Neural cell (in vitro differentiated cells): ENCODE measurements around the gene ATL1. TPM values are rescaled to one million over a fixed set of nuclear protein-coding genes. Genes with fewer than 3 reads are reported as not detected.

Source experiments
- H2AFZ ChIP-seq: fragments of 200-600, 300-800 bp; sonication (generic), shearing (Covaris generic); 2 replicates; pipeline ENCODE4 v1.6.0; 2014; ENCODE audit warnings: low read depth, mild to moderate bottlenecking, antibody characterized with exemption, low read length, moderate library complexity
- H3F3A ChIP-seq: fragments of 200-600 bp; shearing (Covaris generic); 2 replicates; pipeline ENCODE4 v1.6.1; 2016; ENCODE audit warnings: mild to moderate bottlenecking, moderate library complexity, mixed read lengths, antibody characterized with exemption, low read length; ENCODE audit not compliant: insufficient read depth, poor library complexity, severe bottlenecking
- H3K27ac ChIP-seq: fragments of 200-600, 300-800 bp; sonication (generic), shearing (Covaris generic); 2 replicates; pipeline ENCODE4 v1.5.1; 2014; ENCODE audit warnings: mild to moderate bottlenecking, low read length, moderate library complexity
- H3K27me3 ChIP-seq: fragments of 300-800, 200-600 bp; sonication (generic), shearing (Covaris generic); 2 replicates; pipeline ENCODE4 v1.6.0; 2014; ENCODE audit warnings: mild to moderate bottlenecking, low read depth, low read length, moderate library complexity; ENCODE audit not compliant: insufficient read depth
- H3K36me3 ChIP-seq: fragments of 300-800, 200-600 bp; sonication (generic), shearing (Covaris generic); 2 replicates; pipeline ENCODE4 v1.5.1; 2014; ENCODE audit warnings: mild to moderate bottlenecking, antibody characterized with exemption, low read length, moderate library complexity; ENCODE audit not compliant: insufficient read depth
- H3K4me2 ChIP-seq: fragments of 300-800, 200-600 bp; sonication (generic), shearing (Covaris generic); 2 replicates; pipeline ENCODE4 v1.6.0; 2014; ENCODE audit warnings: mild to moderate bottlenecking, low read length
- H3K4me3 ChIP-seq: fragments of 300-800, 200-600 bp; sonication (generic), shearing (Covaris generic); 2 replicates; pipeline ENCODE4 v1.5.1; 2014; ENCODE audit warnings: mild to moderate bottlenecking, low read length, moderate library complexity
- H3K79me2 ChIP-seq: fragments of 200-600 bp; shearing (Covaris generic); replicated peaks from 2 replicates; pipeline ENCODE4 v1.6.0; 2014; ENCODE audit warnings: mild to moderate bottlenecking, low read length, moderate library complexity; ENCODE audit not compliant: insufficient read depth
- H3K9ac ChIP-seq: fragments of 300-800, 200-600 bp; sonication (generic), shearing (Covaris generic); 2 replicates; pipeline ENCODE4 v1.6.1; 2016; ENCODE audit warnings: mild to moderate bottlenecking, low read length, mixed read lengths
- H3K9me2 ChIP-seq: fragments of 200-600 bp; shearing (Covaris generic); 2 replicates; pipeline ENCODE4 v1.6.1; 2016; ENCODE audit warnings: mild to moderate bottlenecking, low read length, mixed read lengths; ENCODE audit not compliant: insufficient read depth
- H3K9me3 ChIP-seq: fragments of 200-600, 300-800 bp; sonication (generic), shearing (Covaris generic); 2 replicates; pipeline ENCODE4 v1.6.1; 2016; ENCODE audit warnings: mild to moderate bottlenecking, mixed run types, low read length, moderate library complexity, mixed read lengths
- H4K20me1 ChIP-seq: fragments of 200-600 bp; shearing (Covaris generic); 2 replicates; pipeline ENCODE4 v1.6.1; 2016; ENCODE audit warnings: mild to moderate bottlenecking, mixed run types; ENCODE audit not compliant: insufficient read depth
- EP300 ChIP-seq: fragments of 450-650 bp; conservative IDR thresholded peaks from 2 replicates; pipeline ENCODE4 v1.6.1; 2014; ENCODE audit warnings: antibody characterized with exemption, mild to moderate bottlenecking, moderate library complexity; ENCODE audit not compliant: poor library complexity, severe bottlenecking
- EZH2 ChIP-seq: fragments of 200-600, 300-800 bp; shearing (Covaris generic), sonication (generic); IDR thresholded peaks from 2 replicates; pipeline ENCODE4 v1.6.1; 2014; ENCODE audit warnings: antibody characterized with exemption, low read length, borderline replicate concordance, mild to moderate bottlenecking; ENCODE audit not compliant: insufficient read depth, poor library complexity, severe bottlenecking
- MXI1 ChIP-seq: fragments of 450-650 bp; conservative IDR thresholded peaks from 2 replicates; pipeline ENCODE4 v1.6.1; 2014; ENCODE audit warnings: antibody characterized with exemption, mild to moderate bottlenecking; ENCODE audit not compliant: poor library complexity, severe bottlenecking
- POLR2AphosphoS5 ChIP-seq: IDR thresholded peaks from 2 replicates; pipeline ENCODE4 v1.6.1; 2012
- RAD21 ChIP-seq: fragments of 450-650 bp; conservative IDR thresholded peaks from 2 replicates; pipeline ENCODE4 v1.6.1; 2014; ENCODE audit warnings: antibody characterized with exemption, mild to moderate bottlenecking, moderate library complexity
- SMC3 ChIP-seq: fragments of 450-650 bp; conservative IDR thresholded peaks from 2 replicates; pipeline ENCODE4 v1.6.1; 2014; ENCODE audit warnings: antibody characterized with exemption, mild to moderate bottlenecking, moderate library complexity; ENCODE audit not compliant: poor library complexity
- TAF1 ChIP-seq: IDR thresholded peaks from 2 replicates; pipeline ENCODE4 v1.6.1; 2012; ENCODE audit warnings: low read depth
- polyA plus RNA-seq: library from polyadenylated mRNA; depleted of rRNA; stranded (reverse); fragments of >200 nt; gene quantifications from 2 replicates; pipeline ENCODE4 v1.2.3, GENCODE V29; 2014
- TF ChIP-seq, protein P1 (sequence below): IDR thresholded peaks from 2 replicates; pipeline ENCODE4 v1.6.1; 2012; ENCODE audit warnings: borderline replicate concordance
- TF ChIP-seq, protein P2 (sequence below): fragments of 450-650 bp; IDR thresholded peaks from 2 replicates; pipeline ENCODE4 v1.5.1; 2014; ENCODE audit warnings: antibody characterized with exemption, mild to moderate bottlenecking, moderate library complexity; ENCODE audit not compliant: poor library complexity, severe bottlenecking

ATL1 gene
- polyA plus RNA-seq, 1 donor from 2014 or later: 70.4 TPM

DNA sequence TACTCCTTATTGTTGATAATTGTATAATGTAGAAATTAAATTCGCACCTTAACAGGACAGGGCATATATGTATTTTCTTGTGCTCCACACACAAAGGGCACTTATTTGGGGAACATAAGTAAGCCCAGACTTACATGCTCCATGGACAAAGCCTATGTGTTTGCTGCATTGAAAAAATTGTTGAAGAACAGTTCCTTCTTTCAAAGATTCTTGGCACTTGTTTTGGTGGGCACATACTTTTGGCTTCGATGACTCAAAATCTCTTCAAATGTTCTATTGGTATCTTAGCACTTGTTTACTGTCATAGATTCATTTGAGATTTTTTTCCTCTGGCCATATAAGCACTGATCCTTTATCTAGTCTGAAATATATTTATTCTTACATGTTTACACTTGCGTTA, 26.1 kb upstream of the ATL1 start:
- Histone ChIP-seq H3K36me3 (no peaks in the 10 kb centered on the region), H3K27ac (no peak overlapping the region), H3K4me2 (no peak overlapping the region), H3K9ac (no peak overlapping the region), H3K4me3 (no peak overlapping the region), H4K20me1 (no peaks in the 10 kb centered on the region), H3K9me2 (no peaks in the 10 kb centered on the region), H3K79me2 (peaks cover 30% of the 10 kb centered on the region), H2AFZ (no peak overlapping the region), H3K27me3 (no peaks in the 10 kb centered on the region), H3F3A (no peaks in the 10 kb centered on the region), H3K9me3 (no peaks in the 10 kb centered on the region)
- TF ChIP-seq TAF1 (no peak), MXI1 (no peak), SMC3 (no peak), EZH2 (no peak), RAD21 (no peak), POLR2AphosphoS5 (no peak), EP300 (no peak)
- TF ChIP-seq, protein P1, sequence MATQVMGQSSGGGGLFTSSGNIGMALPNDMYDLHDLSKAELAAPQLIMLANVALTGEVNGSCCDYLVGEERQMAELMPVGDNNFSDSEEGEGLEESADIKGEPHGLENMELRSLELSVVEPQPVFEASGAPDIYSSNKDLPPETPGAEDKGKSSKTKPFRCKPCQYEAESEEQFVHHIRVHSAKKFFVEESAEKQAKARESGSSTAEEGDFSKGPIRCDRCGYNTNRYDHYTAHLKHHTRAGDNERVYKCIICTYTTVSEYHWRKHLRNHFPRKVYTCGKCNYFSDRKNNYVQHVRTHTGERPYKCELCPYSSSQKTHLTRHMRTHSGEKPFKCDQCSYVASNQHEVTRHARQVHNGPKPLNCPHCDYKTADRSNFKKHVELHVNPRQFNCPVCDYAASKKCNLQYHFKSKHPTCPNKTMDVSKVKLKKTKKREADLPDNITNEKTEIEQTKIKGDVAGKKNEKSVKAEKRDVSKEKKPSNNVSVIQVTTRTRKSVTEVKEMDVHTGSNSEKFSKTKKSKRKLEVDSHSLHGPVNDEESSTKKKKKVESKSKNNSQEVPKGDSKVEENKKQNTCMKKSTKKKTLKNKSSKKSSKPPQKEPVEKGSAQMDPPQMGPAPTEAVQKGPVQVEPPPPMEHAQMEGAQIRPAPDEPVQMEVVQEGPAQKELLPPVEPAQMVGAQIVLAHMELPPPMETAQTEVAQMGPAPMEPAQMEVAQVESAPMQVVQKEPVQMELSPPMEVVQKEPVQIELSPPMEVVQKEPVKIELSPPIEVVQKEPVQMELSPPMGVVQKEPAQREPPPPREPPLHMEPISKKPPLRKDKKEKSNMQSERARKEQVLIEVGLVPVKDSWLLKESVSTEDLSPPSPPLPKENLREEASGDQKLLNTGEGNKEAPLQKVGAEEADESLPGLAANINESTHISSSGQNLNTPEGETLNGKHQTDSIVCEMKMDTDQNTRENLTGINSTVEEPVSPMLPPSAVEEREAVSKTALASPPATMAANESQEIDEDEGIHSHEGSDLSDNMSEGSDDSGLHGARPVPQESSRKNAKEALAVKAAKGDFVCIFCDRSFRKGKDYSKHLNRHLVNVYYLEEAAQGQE: no peak
- TF ChIP-seq, protein P2, sequence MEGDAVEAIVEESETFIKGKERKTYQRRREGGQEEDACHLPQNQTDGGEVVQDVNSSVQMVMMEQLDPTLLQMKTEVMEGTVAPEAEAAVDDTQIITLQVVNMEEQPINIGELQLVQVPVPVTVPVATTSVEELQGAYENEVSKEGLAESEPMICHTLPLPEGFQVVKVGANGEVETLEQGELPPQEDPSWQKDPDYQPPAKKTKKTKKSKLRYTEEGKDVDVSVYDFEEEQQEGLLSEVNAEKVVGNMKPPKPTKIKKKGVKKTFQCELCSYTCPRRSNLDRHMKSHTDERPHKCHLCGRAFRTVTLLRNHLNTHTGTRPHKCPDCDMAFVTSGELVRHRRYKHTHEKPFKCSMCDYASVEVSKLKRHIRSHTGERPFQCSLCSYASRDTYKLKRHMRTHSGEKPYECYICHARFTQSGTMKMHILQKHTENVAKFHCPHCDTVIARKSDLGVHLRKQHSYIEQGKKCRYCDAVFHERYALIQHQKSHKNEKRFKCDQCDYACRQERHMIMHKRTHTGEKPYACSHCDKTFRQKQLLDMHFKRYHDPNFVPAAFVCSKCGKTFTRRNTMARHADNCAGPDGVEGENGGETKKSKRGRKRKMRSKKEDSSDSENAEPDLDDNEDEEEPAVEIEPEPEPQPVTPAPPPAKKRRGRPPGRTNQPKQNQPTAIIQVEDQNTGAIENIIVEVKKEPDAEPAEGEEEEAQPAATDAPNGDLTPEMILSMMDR: no peak

DNA sequence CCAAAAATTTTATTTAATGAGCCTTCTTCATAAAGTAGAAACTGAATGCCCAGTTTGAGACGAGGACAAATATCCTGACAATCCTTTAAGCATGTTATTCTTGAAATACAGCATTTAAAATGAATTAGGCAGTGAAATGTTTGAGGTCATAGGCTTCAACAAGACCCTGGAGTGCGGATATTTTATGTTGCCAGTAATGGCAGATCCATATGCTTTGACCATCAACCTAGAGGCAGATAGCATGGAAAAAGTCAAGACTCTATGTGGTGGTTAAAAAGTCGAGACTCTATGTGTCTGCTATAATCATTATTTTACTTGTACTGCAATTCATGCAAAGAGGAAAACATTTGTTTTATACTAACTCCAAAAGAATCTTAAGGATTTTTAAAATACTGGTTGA, 25.5 kb upstream of the ATL1 start:
- Histone ChIP-seq H3K9ac (no peak overlapping the region), H3K4me2 (no peak overlapping the region), H4K20me1 (no peaks in the 10 kb centered on the region), H3F3A (no peaks in the 10 kb centered on the region), H3K4me3 (no peak overlapping the region), H2AFZ (no peak overlapping the region), H3K9me3 (no peaks in the 10 kb centered on the region), H3K36me3 (no peaks in the 10 kb centered on the region), H3K79me2 (peaks cover 23% of the 10 kb centered on the region), H3K9me2 (no peaks in the 10 kb centered on the region), H3K27ac (no peak overlapping the region), H3K27me3 (no peaks in the 10 kb centered on the region)
- TF ChIP-seq EP300 (no peak), MXI1 (no peak)

DNA sequence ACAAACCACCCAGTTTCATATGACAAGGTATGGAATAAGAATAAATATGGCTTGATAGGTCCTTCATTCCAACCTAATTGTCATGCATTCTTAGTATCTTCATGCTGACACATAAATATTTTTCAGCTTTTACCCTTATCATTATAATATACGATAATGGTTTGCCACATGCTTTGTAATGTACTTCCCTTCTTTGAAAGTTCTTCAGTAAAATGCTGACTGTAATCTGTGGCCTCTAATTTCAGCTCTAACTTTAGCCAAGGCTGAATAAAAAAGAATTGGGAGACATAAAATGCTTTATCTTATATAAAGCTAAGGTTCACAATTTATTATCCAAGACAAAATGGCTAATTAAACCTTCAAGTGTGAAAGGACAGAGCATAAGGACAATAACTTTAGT, 24.9 kb upstream of the ATL1 start:
- H3K9ac ChIP-seq: no peak overlapping the region
- H3F3A ChIP-seq: no peaks in the 10 kb centered on the region
- TF ChIP-seq, protein P2: no peak
- TF ChIP-seq RAD21 (no peak), EP300 (no peak), MXI1 (no peak), EZH2 (no peak), TAF1 (no peak), POLR2AphosphoS5 (no peak), SMC3 (no peak)
- TF ChIP-seq, protein P1: no peak
- H4K20me1 ChIP-seq: no peaks in the 10 kb centered on the region
- no peaks in the 10 kb centered on the region for H3K36me3 ChIP-seq
- peaks cover 18% of the 10 kb centered on the region for H3K79me2 ChIP-seq
- H3K4me2 ChIP-seq: no peak overlapping the region
- no peak overlapping the region for H2AFZ ChIP-seq
- H3K27ac ChIP-seq: no peak overlapping the region
- no peaks in the 10 kb centered on the region for H3K27me3 ChIP-seq
- no peaks in the 10 kb centered on the region for H3K9me2 ChIP-seq
- H3K9me3 ChIP-seq: no peaks in the 10 kb centered on the region
- H3K4me3 ChIP-seq: no peak overlapping the region
